Kidney (tissue), 14 donors: ENCODE results near the gene CHD8. TPM values are rescaled to one million over a fixed set of nuclear protein-coding genes. Genes with fewer than 3 reads are reported as not detected.

Source experiments
- DNase-seq, 5 donors: peaks; one replicate each; pipeline ENCODE4 v3.0.0-alpha.2; 2013 to 2020
- FAIRE-seq: peaks from 2 replicates; lab custom pipeline; 2012; peaks lifted over from hg19 to GRCh38; lab: Jason Lieb, UNC
- H3K27ac ChIP-seq, 2 donors: one replicate each; pipeline ENCODE4 v1.7.0; 2013; ENCODE audit warnings: low read depth in 2 of 2, low read length in 2 of 2, inconsistent platforms in 1 of 2
- H3K27me3 ChIP-seq: one replicate; pipeline ENCODE4 v1.7.1; 2013; ENCODE audit warnings: low read length, inconsistent platforms; ENCODE audit not compliant: control insufficient read depth, insufficient read depth
- H3K36me3 ChIP-seq, 3 donors: one replicate each; pipeline versions ENCODE4 v1.7.0 to v1.7.1; 2013; ENCODE audit warnings: low read length in 3 of 3, control low read depth in 1 of 3, inconsistent platforms in 1 of 3; ENCODE audit not compliant: insufficient read depth in 3 of 3, control insufficient read depth in 2 of 3
- H3K4me1 ChIP-seq, 3 donors: one replicate each; pipeline versions ENCODE4 v1.7.0 to v1.7.1; 2013; ENCODE audit warnings: low read length in 3 of 3, inconsistent platforms in 1 of 3, low read depth in 1 of 3; ENCODE audit not compliant: control insufficient read depth in 2 of 3, insufficient read depth in 2 of 3
- H3K4me3 ChIP-seq, 3 donors: one replicate each; pipeline versions ENCODE4 v1.7.0 to v1.8.1; 2013; ENCODE audit warnings: low read length in 3 of 3, control low read depth in 1 of 3, inconsistent platforms in 1 of 3
- H3K9ac ChIP-seq, 3 donors: one replicate each; pipeline versions ENCODE4 v1.7.0 to v1.7.1; 2013; ENCODE audit warnings: low read length in 3 of 3, control low read depth in 1 of 3, inconsistent platforms in 1 of 3
- H3K9me3 ChIP-seq, 3 donors: one replicate each; pipeline versions ENCODE4 v1.7.0 to v1.7.1; 2013; ENCODE audit warnings: low read length in 3 of 3, control low read depth in 1 of 3, inconsistent platforms in 1 of 3; ENCODE audit not compliant: control insufficient read depth in 2 of 3, insufficient read depth in 1 of 3
- intact Hi-C: fragments of 100-400 bp; cut with DNase I; formaldehyde crosslinking; loops from one replicate; pipeline ENCODE4 v1.11.1; 2022
- polyA plus RNA-seq: library from polyadenylated mRNA; stranded (reverse); fragments of 350-450 nt; fragmentation: Illumina TruSeq; extraction: RNeasy Lipid Tissue Mini Kit (QIAGEN cat#74804); gene quantifications from one replicate; pipeline ENCODE4 v1.2.3, GENCODE V29; 2014; ENCODE audit warnings: low read depth, low replicate concordance; ENCODE audit not compliant: insufficient read depth
- total RNA-seq: library from RNA; stranded (reverse); fragmentation: NEBNext Ultra II Directional; extraction: Animal tissue kit (Norgen Biotek cat#: 25700); gene quantifications from one replicate; pipeline ENCODE4 v1.2.1, GENCODE V29; 2021
- TF ChIP-seq, protein P1 (sequence below): IDR thresholded peaks from 3 replicates; pipeline ENCODE4 v1.5.1; 2012; ENCODE audit warnings: mild to moderate bottlenecking, moderate library complexity, borderline replicate concordance; ENCODE audit not compliant: insufficient read depth; ENCODE audit errors: extremely low read depth
- donor health status: control.
- donor health status: control.
- donor health status: control.
- donor health status: control.
- donor health status: control.
- donor health status: DM: yes; HTN: yes; CAD: no.
- donor health status: Normal renal cell carcinoma (clear cell type).

The CHD8 gene
- total and polyA plus RNA-seq, 2 donors from 2014 or later = 35.8 to 77.4 TPM

DNA sequence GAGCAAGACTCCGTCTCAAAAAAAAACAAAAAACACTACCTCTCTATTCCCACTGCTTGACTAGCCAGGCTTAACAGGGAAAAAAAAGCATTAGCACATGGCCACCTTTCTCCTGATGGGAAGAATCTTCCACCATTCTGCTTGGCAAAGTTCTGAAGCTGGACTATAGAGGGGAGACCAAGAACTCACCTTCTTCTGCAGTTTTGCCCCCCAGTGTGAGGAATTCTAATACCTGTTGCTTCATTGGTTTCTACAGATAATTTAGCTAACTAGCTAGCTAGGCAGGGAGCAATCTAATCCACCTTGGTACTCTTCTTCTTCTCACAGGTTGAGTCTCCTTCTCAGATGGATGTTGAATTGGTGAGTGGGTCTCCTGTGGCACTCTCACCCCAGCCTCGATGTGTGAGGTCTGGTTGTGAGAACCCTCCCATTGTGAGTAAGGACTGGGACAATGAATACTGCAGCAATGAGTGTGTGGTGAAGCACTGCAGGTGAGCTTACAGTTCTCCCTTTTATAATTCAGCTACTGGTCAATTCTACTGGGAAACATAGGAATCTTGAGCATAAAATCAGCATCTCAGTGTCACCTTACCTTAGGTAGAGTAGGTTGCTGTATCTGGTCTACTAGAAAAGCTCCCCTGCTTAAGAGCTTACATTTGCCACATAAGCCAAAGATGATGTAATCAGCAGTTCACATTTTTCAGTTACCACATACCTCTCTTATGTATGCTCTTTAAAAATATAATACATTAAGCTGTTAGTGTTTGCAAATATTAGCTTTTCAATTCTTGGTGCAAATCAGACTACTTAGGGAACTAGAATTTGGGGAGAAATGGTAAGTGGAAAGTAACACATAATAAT, 39.2 kb upstream of the CHD8 start:
- Histone ChIP-seq H3K36me3 (peaks cover 20 to 53% (median 39%) of the 10 kb centered on the region in 3 donors), H3K4me3 (no peak overlapping the region), H3K27me3 (no peaks in the 10 kb centered on the region), H3K27ac (no peak overlapping the region), H3K9me3 (no peaks in the 10 kb centered on the region), H3K9ac (no peak overlapping the region), H3K4me1 (no peaks in the 10 kb centered on the region)
- DNase-seq (no peak), FAIRE-seq (no peak)
- intact Hi-C loops = no loop called here
- TF ChIP-seq, protein P1, sequence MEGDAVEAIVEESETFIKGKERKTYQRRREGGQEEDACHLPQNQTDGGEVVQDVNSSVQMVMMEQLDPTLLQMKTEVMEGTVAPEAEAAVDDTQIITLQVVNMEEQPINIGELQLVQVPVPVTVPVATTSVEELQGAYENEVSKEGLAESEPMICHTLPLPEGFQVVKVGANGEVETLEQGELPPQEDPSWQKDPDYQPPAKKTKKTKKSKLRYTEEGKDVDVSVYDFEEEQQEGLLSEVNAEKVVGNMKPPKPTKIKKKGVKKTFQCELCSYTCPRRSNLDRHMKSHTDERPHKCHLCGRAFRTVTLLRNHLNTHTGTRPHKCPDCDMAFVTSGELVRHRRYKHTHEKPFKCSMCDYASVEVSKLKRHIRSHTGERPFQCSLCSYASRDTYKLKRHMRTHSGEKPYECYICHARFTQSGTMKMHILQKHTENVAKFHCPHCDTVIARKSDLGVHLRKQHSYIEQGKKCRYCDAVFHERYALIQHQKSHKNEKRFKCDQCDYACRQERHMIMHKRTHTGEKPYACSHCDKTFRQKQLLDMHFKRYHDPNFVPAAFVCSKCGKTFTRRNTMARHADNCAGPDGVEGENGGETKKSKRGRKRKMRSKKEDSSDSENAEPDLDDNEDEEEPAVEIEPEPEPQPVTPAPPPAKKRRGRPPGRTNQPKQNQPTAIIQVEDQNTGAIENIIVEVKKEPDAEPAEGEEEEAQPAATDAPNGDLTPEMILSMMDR = no peak

DNA sequence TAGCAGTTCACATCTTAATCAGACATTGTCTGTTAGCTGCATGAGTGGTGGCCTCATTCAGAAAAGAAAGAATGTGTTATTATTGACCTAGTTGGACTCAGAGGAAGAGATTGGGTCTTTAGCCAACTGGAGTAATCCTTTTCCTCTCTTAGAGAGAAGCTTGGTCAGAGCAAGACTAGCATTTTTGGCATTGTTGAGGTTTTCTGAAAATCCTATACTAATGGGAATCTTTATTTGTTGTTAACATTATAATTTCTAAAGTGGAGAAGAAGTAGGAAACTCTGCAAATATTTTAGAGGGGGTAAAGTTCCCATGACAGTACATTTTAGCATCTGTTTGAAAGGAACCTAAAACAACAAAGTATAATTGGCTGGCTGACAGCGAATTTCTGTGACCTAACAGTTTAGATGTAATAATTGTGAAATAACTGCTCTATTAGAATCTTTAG, 30.7 kb upstream of the CHD8 start:
- Histone ChIP-seq H3K4me3 (no peak overlapping the region), H3K36me3 (peaks cover 3 to 28% (median 12%) of the 10 kb centered on the region in 3 donors), H3K4me1 (no peaks in the 10 kb centered on the region), H3K9me3 (no peaks in the 10 kb centered on the region), H3K27me3 (no peaks in the 10 kb centered on the region), H3K9ac (no peak overlapping the region), H3K27ac (no peak overlapping the region)
- DNase-seq (no peak), FAIRE-seq (no peak)
- intact Hi-C loops = no loop called here
- TF ChIP-seq, protein P1 = no peak

DNA sequence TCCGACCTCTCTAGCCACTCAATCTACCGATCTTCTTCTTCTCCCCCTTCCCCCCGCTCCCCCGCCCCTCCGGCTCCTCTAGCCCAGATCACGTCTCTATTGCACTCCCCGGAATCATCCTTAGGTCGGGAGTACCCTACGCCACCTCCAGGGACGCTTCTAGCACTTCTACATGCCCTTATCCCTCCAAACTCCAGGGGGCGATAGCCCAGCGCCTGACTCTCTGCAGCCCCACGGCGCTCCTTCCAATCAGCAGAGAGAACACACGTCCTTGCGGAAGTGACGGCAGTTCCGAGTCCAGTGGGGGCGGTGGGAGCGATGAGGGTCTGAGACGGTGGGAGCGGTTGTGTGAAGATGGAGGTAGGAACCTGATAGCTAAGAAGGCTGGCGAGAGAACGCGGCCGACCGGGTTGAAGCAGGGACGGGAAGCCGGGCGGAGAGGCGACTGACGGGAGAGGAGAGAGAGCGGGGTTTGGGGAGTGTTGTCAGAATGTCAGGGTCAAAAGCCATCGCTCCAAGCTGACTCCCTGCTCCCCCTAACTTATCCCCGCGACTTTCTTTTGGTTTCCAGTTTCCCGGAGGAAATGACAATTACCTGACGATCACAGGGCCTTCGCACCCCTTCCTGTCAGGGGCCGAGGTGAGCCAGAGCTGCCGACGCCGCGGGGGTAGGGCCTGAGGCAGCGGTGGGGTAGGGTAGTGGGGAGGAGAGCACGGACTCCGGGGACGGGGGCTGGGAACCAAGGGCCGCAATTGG, 21.2 kb upstream of the CHD8 start, which contains the start of the genes RAB2B and TOX4:
RAB2B (minus strand) TSS at position 35 of the 757 bp plus-strand sequence. CDS start 87 bp downstream, outside the sequence.
TOX4 (plus strand) TSS at position 271 of the 757 bp plus-strand sequence; CDS start at position 355, 84 bp downstream.
- DNase-seq = peak; percentile 97 to 100 (median 99)
- Histone ChIP-seq H3K4me1 (peaks cover 0 to 4% (median 0%) of the 10 kb centered on the region in 3 donors), H3K36me3 (peaks cover 4 to 8% (median 5%) of the 10 kb centered on the region in 3 donors), H3K27me3 (no peaks in the 10 kb centered on the region), H3K4me3 (peak within 1 kb of the TSS; percentile 88 to 99 (median 96)), H3K9me3 (no peaks in the 10 kb centered on the region), H3K9ac (peak within 1 kb of the TSS; percentile 93 to 97 (median 96)), H3K27ac (peak within 1 kb of the TSS; percentile 85 to 89)
- intact Hi-C loops = no loop called here
- TF ChIP-seq, protein P1 = peak; percentile 96
- peak; percentile 76 for FAIRE-seq
